NT2/D1 (cell line): ENCODE data around the gene CAMTA1.

Experiments used
- SUZ12 ChIP-seq: IDR thresholded peaks from 2 replicates; pipeline ENCODE4 v1.6.1; 2011; ENCODE audit not compliant: insufficient read length, insufficient read depth; ENCODE audit errors: extremely low read depth
- YY1 ChIP-seq: IDR thresholded peaks from 2 replicates; pipeline ENCODE4 v1.6.1; 2011; ENCODE audit not compliant: insufficient read length, insufficient read depth
- ZNF274 ChIP-seq: IDR thresholded peaks from 2 replicates; pipeline ENCODE4 v1.6.1; 2011; ENCODE audit warnings: mild to moderate bottlenecking, low read depth, low read length

- TF ChIP-seq YY1 (no peak), SUZ12 (no peak), ZNF274 (no peak)
Measured at GRCh38 chr1:7616076-7616832, 831.0 kb downstream of the CAMTA1 start.
